Vagina (tissue), 2 donors: Measurements from ENCODE around the gene PATJ. TPM values are rescaled to one million over a fixed set of nuclear protein-coding genes. Genes with fewer than 3 reads are reported as not detected.

Source experiments
- DNase-seq, 2 donors: peaks; one replicate each; pipeline ENCODE4 v3.0.0-alpha.2; 2017; ENCODE audit errors: extremely low spot score in 2 of 2
- H3K27ac ChIP-seq: fragments of 200-600 bp; sonication (generic); one replicate; pipeline ENCODE4 v1.5.1; 2019
- H3K27me3 ChIP-seq: fragments of 200-600 bp; sonication (generic); one replicate; pipeline ENCODE4 v1.5.1; 2019
- H3K36me3 ChIP-seq, 2 donors: fragments of 200-600 bp; sonication (generic); one replicate each; pipeline ENCODE4 v1.5.1; 2017 to 2019
- H3K4me1 ChIP-seq: fragments of 200-600 bp; sonication (generic); one replicate; pipeline ENCODE4 v1.5.1; 2019
- H3K4me3 ChIP-seq, 2 donors: fragments of 200-600 bp; sonication (generic); 1 replicate in 1 of 2; 2 replicates in 1 of 2; pipeline ENCODE4 v1.5.1; 2016 to 2019
- H3K9me3 ChIP-seq: fragments of 200-600 bp; sonication (generic); one replicate; pipeline ENCODE4 v1.5.1; 2019
- CTCF ChIP-seq, 3 experiments: fragments of 450-650 bp in 2 of 3; fragments of 200-600 bp in 1 of 3; sonication (generic) in 1 of 3; IDR thresholded peaks; one replicate each; pipeline ENCODE4 v1.5.1; 2017 to 2019; ENCODE audit warnings: antibody characterized with exemption in 3 of 3, mild to moderate bottlenecking in 2 of 3, moderate library complexity in 2 of 3
- POLR2A ChIP-seq, 2 donors: fragments of 450-650 bp; IDR thresholded peaks; one replicate each; pipeline ENCODE4 v1.6.1; 2017; ENCODE audit warnings: antibody characterized with exemption in 2 of 2, mild to moderate bottlenecking in 2 of 2, moderate library complexity in 2 of 2
- POLR2AphosphoS5 ChIP-seq, 2 donors: sonication (generic); formaldehyde crosslinking; IDR thresholded peaks; one replicate each; pipeline ENCODE4 v1.9.0; 2017; ENCODE audit warnings: antibody characterized with exemption in 2 of 2, mild to moderate bottlenecking in 2 of 2, low read depth in 1 of 2; ENCODE audit not compliant: insufficient read depth in 1 of 2
- intact Hi-C: fragments of 100-400 bp; cut with DNase I; formaldehyde crosslinking; loops from one replicate; pipeline ENCODE4 v1.15.1; 2023
- total RNA-seq: library from RNA; depleted of rRNA; stranded (reverse); fragments of >200 nt; gene quantifications from one replicate; pipeline ENCODE4 v1.2.3, GENCODE V29; 2016

The PATJ gene
- total RNA-seq, 1 donor from 2014 or later, result 83.2 TPM

- intact Hi-C loops, result no loop called here
- Histone ChIP-seq H3K4me1 (no peaks in the 10 kb centered on the region), H3K9me3 (no peaks in the 10 kb centered on the region), H3K4me3 (no peak overlapping the region), H3K27ac (no peak overlapping the region), H3K36me3 (no peaks in the 10 kb centered on the region), H3K27me3 (no peaks in the 10 kb centered on the region)
- TF ChIP-seq POLR2AphosphoS5 (IDR thresholded peaks at IDR 0.05; ENCODE audit: insufficient read depth in 1 of 2, low read depth in 1 of 2) (no peak), POLR2A (IDR thresholded peaks at IDR 0.05) (no peak), CTCF (IDR thresholded peaks at IDR 0.05) (no peak)
- no peak for DNase-seq
Observed at GRCh38 chr1:61978796-61979195, 236.5 kb downstream of the PATJ start.

- no peak for DNase-seq
- H3K4me3 ChIP-seq, result no peak overlapping the region
- no peaks in the 10 kb centered on the region for H3K27me3 ChIP-seq
- no peaks in the 10 kb centered on the region for H3K36me3 ChIP-seq
- H3K9me3 ChIP-seq, result no peaks in the 10 kb centered on the region
- intact Hi-C loops, result no loop called here
- TF ChIP-seq POLR2A (IDR thresholded peaks at IDR 0.05) (no peak), POLR2AphosphoS5 (IDR thresholded peaks at IDR 0.05; ENCODE audit: insufficient read depth in 1 of 2, low read depth in 1 of 2) (no peak), CTCF (IDR thresholded peaks at IDR 0.05) (no peak)
- H3K27ac ChIP-seq, result no peak overlapping the region
- no peaks in the 10 kb centered on the region for H3K4me1 ChIP-seq
Observed at GRCh38 chr1:61979729-61980128, 237.4 kb downstream of the PATJ start.

- no peaks in the 10 kb centered on the region for H3K27me3 ChIP-seq
- DNase-seq, result no peak
- intact Hi-C loops, result no loop called here
- no peaks in the 10 kb centered on the region for H3K9me3 ChIP-seq
- H3K4me3 ChIP-seq, result no peak overlapping the region
- TF ChIP-seq CTCF (IDR thresholded peaks at IDR 0.05), result no peak
- no peak for TF ChIP-seq POLR2A (IDR thresholded peaks at IDR 0.05)
- TF ChIP-seq POLR2AphosphoS5 (IDR thresholded peaks at IDR 0.05; ENCODE audit: insufficient read depth in 1 of 2, low read depth in 1 of 2), result no peak
- no peaks in the 10 kb centered on the region for H3K4me1 ChIP-seq
- no peak overlapping the region for H3K27ac ChIP-seq
- H3K36me3 ChIP-seq, result no peaks in the 10 kb centered on the region
Observed at GRCh38 chr1:61980561-61980960, 238.3 kb downstream of the PATJ start.

- Histone ChIP-seq H3K27me3 (no peaks in the 10 kb centered on the region), H3K4me1 (no peaks in the 10 kb centered on the region), H3K27ac (no peak overlapping the region), H3K4me3 (no peak overlapping the region), H3K36me3 (no peaks in the 10 kb centered on the region), H3K9me3 (no peaks in the 10 kb centered on the region)
- TF ChIP-seq CTCF (IDR thresholded peaks at IDR 0.05), result no peak
- DNase-seq, result no peak
- intact Hi-C loops, result no loop called here
Observed at GRCh38 chr1:61981870-61982660, 239.8 kb downstream of the PATJ start.

- TF ChIP-seq POLR2A (IDR thresholded peaks at IDR 0.05) (no peak), CTCF (IDR thresholded peaks at IDR 0.05) (no peak), POLR2AphosphoS5 (IDR thresholded peaks at IDR 0.05; ENCODE audit: insufficient read depth in 1 of 2, low read depth in 1 of 2) (no peak)
- intact Hi-C loops, result no loop called here
- no peaks in the 10 kb centered on the region for H3K9me3 ChIP-seq
Observed at GRCh38 chr1:61983236-61983635, 241.0 kb downstream of the PATJ start.

More at GRCh38 chr1:61983236-61983635, 241.0 kb downstream of the PATJ start:
- Histone ChIP-seq H3K27me3 (no peaks in the 10 kb centered on the region), H3K27ac (no peak overlapping the region), H3K36me3 (no peaks in the 10 kb centered on the region), H3K4me3 (no peak overlapping the region), H3K4me1 (no peaks in the 10 kb centered on the region)
- DNase-seq, result no peak
